Liver (tissue), 9 donors: ENCODE measurements around the gene PTPN6. TPM values are rescaled to one million over a fixed set of nuclear protein-coding genes. Genes with fewer than 3 reads are reported as not detected.

Experiments
- DNase-seq: peaks from one replicate; pipeline ENCODE4 v3.0.0-alpha.2; 2017; ENCODE audit warnings: low spot score
- H3K27ac ChIP-seq, 2 donors: one replicate each; pipeline ENCODE4 v1.7.0; 2013; ENCODE audit warnings: inconsistent platforms in 2 of 2, low read length in 2 of 2, control low read depth in 1 of 2, low read depth in 1 of 2, mild to moderate bottlenecking in 1 of 2
- H3K27me3 ChIP-seq, 4 donors: one replicate each; pipeline versions ENCODE4 v1.6.1 to v1.7.0; 2013; ENCODE audit warnings: low read length in 3 of 4, inconsistent platforms in 1 of 4, mild to moderate bottlenecking in 1 of 4, moderate library complexity in 1 of 4; ENCODE audit not compliant: control insufficient read depth in 4 of 4, insufficient read depth in 4 of 4
- H3K36me3 ChIP-seq, 4 donors: one replicate each; pipeline versions ENCODE4 v1.6.1 to v1.7.0; 2013; ENCODE audit warnings: low read length in 3 of 4, mild to moderate bottlenecking in 3 of 4, low read depth in 1 of 4, moderate library complexity in 1 of 4; ENCODE audit not compliant: control insufficient read depth in 4 of 4, insufficient read depth in 3 of 4
- H3K4me1 ChIP-seq, 4 donors: one replicate each; pipeline versions ENCODE4 v1.6.1 to v1.7.0; 2013; ENCODE audit warnings: low read length in 3 of 4, mild to moderate bottlenecking in 3 of 4, moderate library complexity in 1 of 4; ENCODE audit not compliant: control insufficient read depth in 4 of 4, insufficient read depth in 4 of 4
- H3K4me3 ChIP-seq, 3 donors: one replicate each; pipeline versions ENCODE4 v1.6.1 to v1.7.0; 2013; ENCODE audit warnings: low read length in 3 of 3, control low read depth in 1 of 3, low read depth in 1 of 3, mild to moderate bottlenecking in 1 of 3
- H3K9ac ChIP-seq, 2 donors: one replicate each; pipeline ENCODE4 v1.7.0; 2013; ENCODE audit warnings: low read length in 2 of 2, mild to moderate bottlenecking in 2 of 2, moderate library complexity in 2 of 2, control low read depth in 1 of 2, low read depth in 1 of 2
- H3K9me3 ChIP-seq, 4 donors: one replicate each; pipeline versions ENCODE4 v1.6.1 to v1.7.0; 2013; ENCODE audit warnings: low read length in 3 of 4; ENCODE audit not compliant: control insufficient read depth in 4 of 4
- ATF3 ChIP-seq: IDR thresholded peaks from 2 replicates; pipeline ENCODE4 v1.6.1; 2016; ENCODE audit warnings: antibody characterized with exemption
- CTCF ChIP-seq: fragments of 150-350 bp; IDR thresholded peaks from 2 replicates; pipeline ENCODE4 v1.5.1; 2017; ENCODE audit warnings: improper control_type of control experiment, low read depth, low read length; ENCODE audit not compliant: missing input control
- EGR1 ChIP-seq, 2 donors: IDR thresholded peaks; 2 replicates each; pipeline ENCODE4 v1.6.1; 2016 to 2018; ENCODE audit warnings: antibody characterized with exemption in 2 of 2, low read depth in 2 of 2
- FOXA1 ChIP-seq: IDR thresholded peaks from 2 replicates; pipeline ENCODE4 v1.6.1; 2016; ENCODE audit warnings: antibody characterized with exemption
- GABPA ChIP-seq, 2 donors: IDR thresholded peaks in 1 of 2; conservative IDR thresholded peaks in 1 of 2; 2 replicates each; pipeline ENCODE4 v1.6.1; 2016; ENCODE audit warnings: antibody characterized with exemption in 2 of 2, mild to moderate bottlenecking in 1 of 2, moderate library complexity in 1 of 2
- HNF4A ChIP-seq, 2 donors: conservative IDR thresholded peaks; 2 replicates each; pipeline ENCODE4 v1.6.1; 2016; ENCODE audit warnings: antibody characterized with exemption in 2 of 2, mild to moderate bottlenecking in 2 of 2
- HNF4G ChIP-seq: IDR thresholded peaks from 2 replicates; pipeline ENCODE4 v1.6.1; 2016; ENCODE audit warnings: antibody characterized with exemption
- JUND ChIP-seq, 2 donors: IDR thresholded peaks; 2 replicates each; pipeline ENCODE4 v1.6.1; 2016; ENCODE audit warnings: antibody characterized with exemption in 2 of 2
- MAX ChIP-seq: IDR thresholded peaks from 2 replicates; pipeline ENCODE4 v1.6.1; 2016; ENCODE audit warnings: antibody characterized with exemption
- NR2F2 ChIP-seq: IDR thresholded peaks from 2 replicates; pipeline ENCODE4 v1.6.1; 2016; ENCODE audit warnings: antibody characterized with exemption
- RAD21 ChIP-seq, 2 donors: IDR thresholded peaks; 2 replicates each; pipeline ENCODE4 v1.6.1; 2016; ENCODE audit warnings: antibody characterized with exemption in 2 of 2, mild to moderate bottlenecking in 2 of 2
- REST ChIP-seq: IDR thresholded peaks from 2 replicates; pipeline ENCODE4 v1.6.1; 2016; ENCODE audit warnings: antibody characterized with exemption, mild to moderate bottlenecking
- RXRA ChIP-seq, 2 donors: IDR thresholded peaks; 2 replicates each; pipeline ENCODE4 v1.6.1; 2017 to 2018; ENCODE audit warnings: antibody characterized with exemption in 2 of 2, mild to moderate bottlenecking in 1 of 2
- SP1 ChIP-seq: IDR thresholded peaks from 2 replicates; pipeline ENCODE4 v1.6.1; 2018; ENCODE audit warnings: antibody characterized with exemption, mild to moderate bottlenecking
- TAF1 ChIP-seq: conservative IDR thresholded peaks from 2 replicates; pipeline ENCODE4 v1.6.1; 2016; ENCODE audit warnings: antibody characterized with exemption, mild to moderate bottlenecking
- YY1 ChIP-seq: IDR thresholded peaks from 2 replicates; pipeline ENCODE4 v1.6.1; 2016; ENCODE audit warnings: antibody characterized with exemption, mild to moderate bottlenecking
- ZBTB33 ChIP-seq: IDR thresholded peaks from 2 replicates; pipeline ENCODE4 v1.6.1; 2016; ENCODE audit warnings: antibody characterized with exemption
- WGBS: extraction: QIAGEN DNeasy Blood & Tissue Kit; methylation state at CpG from one replicate; pipeline ENCODE4 v1.1.7; 2013; 5-methylcytosine and 5-hydroxymethylcytosine counted together
- polyA plus RNA-seq, 2 donors: library from polyadenylated mRNA; stranded (reverse) in 1 of 2; unstranded in 1 of 2; fragments of 200-250 nt in 1 of 2; fragments of >200 nt in 1 of 2; fragmentation: Nextera tagmentation in 1 of 2; extraction: Ambion mirVana in 1 of 2; gene quantifications; one replicate each; pipeline versions ENCODE4 v1.2.1 to v1.2.3, GENCODE V29; 2013 to 2015
- total RNA-seq, 2 donors: library from RNA; depleted of rRNA; stranded (reverse); fragments of >200 nt; gene quantifications; one replicate each; pipeline ENCODE4 v1.2.3, GENCODE V29; 2014
- donor health status: healthy.
- donor health status: healthy.
- donor health status: healthy.
- donor health status: healthy.
- donor health status: healthy.

The PTPN6 gene
- total and polyA plus RNA-seq, 4 donors, result 15.2 to 41.0 (median 19.6) TPM

GRCh38 chr12:6919588-6919987 lies 31.6 kb upstream of the PTPN6 start:
- H3K4me3 ChIP-seq, result no peak overlapping the region
- WGBS, result 73% methylated on average over 7 of the region's 7 CpGs
- H3K9me3 ChIP-seq, result no peaks in the 10 kb centered on the region
- no peak for DNase-seq
- H3K9ac ChIP-seq, result no peak overlapping the region
- H3K27me3 ChIP-seq, result peaks cover 0 to 6% (median 0%) of the 10 kb centered on the region in 4 donors
- no peaks in the 10 kb centered on the region for H3K36me3 ChIP-seq
- no peak overlapping the region for H3K27ac ChIP-seq
- H3K4me1 ChIP-seq, result peaks cover 0 to 16% (median 12%) of the 10 kb centered on the region in 4 donors
- TF ChIP-seq FOXA1 (no peak), RAD21 (IDR thresholded peaks at IDR 0.05) (no peak), MAX (no peak), HNF4A (conservative IDR thresholded peaks at IDR 0.05) (no peak), NR2F2 (no peak), JUND (IDR thresholded peaks at IDR 0.05) (no peak), TAF1 (no peak), ATF3 (no peak), CTCF (no peak), ZBTB33 (no peak), YY1 (no peak), SP1 (no peak), REST (no peak), GABPA (IDR thresholded peaks at IDR 0.05 in 1 of 2, conservative IDR thresholded peaks at IDR 0.05 in 1 of 2) (no peak), HNF4G (no peak)

GRCh38 chr12:6921539-6921938 lies 29.6 kb upstream of the PTPN6 start:
- no peaks in the 10 kb centered on the region for H3K9me3 ChIP-seq
- no peak for DNase-seq
- TF ChIP-seq ZBTB33 (no peak), EGR1 (IDR thresholded peaks at IDR 0.05; ENCODE audit: low read depth in 2 of 2) (no peak), SP1 (no peak), YY1 (no peak), HNF4A (conservative IDR thresholded peaks at IDR 0.05) (no peak), TAF1 (no peak), HNF4G (no peak), RAD21 (IDR thresholded peaks at IDR 0.05) (no peak), RXRA (IDR thresholded peaks at IDR 0.05) (no peak), CTCF (no peak), NR2F2 (no peak), ATF3 (no peak)

More at GRCh38 chr12:6921539-6921938, 29.6 kb upstream of the PTPN6 start:
- Histone ChIP-seq H3K4me3 (no peak overlapping the region), H3K9ac (no peak overlapping the region), H3K4me1 (peaks cover 8 to 31% (median 26%) of the 10 kb centered on the region in 4 donors), H3K36me3 (no peaks in the 10 kb centered on the region), H3K27ac (no peak overlapping the region), H3K27me3 (no peaks in the 10 kb centered on the region)
- 75% methylated on average over 7 of the region's 7 CpGs for WGBS
